Activated CD8-positive, alpha-beta memory T cell treated with anti-CD3 and anti-CD28 coated beads, Interleukin-2, amount 50 U/mL, for 24 hours (primary cell): Measurements from ENCODE around the gene COL25A1.

Source experiments
- DNase-seq: peaks from one replicate; pipeline ENCODE4 v3.0.0-alpha.2; 2020; ENCODE audit errors: extremely low read depth

The COL25A1 gene

DNA sequence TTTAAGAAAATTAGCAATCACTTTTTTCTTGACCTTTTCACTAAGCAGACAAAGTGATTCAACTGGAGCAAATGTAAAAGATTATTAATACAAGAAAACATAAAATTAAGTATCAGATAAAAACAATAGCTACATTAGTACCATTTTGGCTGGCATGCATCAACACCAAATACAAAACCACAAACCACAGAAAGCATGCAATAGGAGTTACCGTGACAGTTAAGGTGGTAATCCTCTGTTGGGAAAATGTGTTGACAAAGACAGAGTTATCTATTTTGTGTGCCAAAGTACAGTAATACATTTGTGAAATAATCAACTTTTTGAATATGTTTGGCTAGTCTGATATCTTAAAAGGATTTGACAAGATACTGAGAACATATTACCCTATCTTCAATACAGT, 449.8 kb downstream of the COL25A1 start:
- no peak for DNase-seq

DNA sequence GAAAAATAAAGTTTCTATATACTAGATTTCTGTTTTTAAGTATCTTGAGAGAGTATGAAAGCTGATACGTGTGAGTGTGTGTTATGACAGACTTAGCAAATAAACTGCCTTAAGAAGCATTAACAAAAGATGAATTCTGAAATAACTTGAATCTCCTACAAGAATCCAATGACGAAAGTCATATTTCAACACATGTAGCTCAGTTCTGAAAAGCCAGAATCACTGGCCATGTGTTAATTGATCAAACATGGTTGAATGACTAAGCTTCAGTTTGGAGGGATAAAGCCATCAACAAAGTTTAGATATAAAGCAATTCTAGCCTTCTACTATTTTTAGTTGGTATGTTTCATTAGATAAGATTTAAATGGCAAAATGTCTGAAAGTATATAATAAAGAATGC, 451.1 kb downstream of the COL25A1 start:
- DNase-seq: no peak

DNA sequence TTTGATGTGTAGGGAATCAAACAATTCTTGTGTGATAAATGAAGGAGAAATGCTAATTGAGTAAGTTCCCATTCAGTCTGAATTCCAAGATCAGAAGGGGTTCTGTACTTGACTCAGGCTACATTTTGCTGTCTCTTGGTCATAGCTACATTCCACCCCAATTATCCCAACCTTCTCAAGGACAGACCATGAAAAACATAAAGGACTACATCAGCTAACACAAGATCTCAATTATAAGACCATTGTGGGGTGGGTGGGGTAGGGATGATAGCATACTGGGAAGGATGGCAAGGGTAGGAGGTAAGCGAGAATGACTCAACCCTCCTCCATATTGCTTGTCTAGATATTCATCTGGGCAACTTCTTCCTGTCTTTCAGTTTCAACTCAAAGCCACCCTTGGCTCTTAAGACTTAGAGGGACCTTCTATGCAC, 452.2 kb downstream of the COL25A1 start:
- no peak for DNase-seq

DNA sequence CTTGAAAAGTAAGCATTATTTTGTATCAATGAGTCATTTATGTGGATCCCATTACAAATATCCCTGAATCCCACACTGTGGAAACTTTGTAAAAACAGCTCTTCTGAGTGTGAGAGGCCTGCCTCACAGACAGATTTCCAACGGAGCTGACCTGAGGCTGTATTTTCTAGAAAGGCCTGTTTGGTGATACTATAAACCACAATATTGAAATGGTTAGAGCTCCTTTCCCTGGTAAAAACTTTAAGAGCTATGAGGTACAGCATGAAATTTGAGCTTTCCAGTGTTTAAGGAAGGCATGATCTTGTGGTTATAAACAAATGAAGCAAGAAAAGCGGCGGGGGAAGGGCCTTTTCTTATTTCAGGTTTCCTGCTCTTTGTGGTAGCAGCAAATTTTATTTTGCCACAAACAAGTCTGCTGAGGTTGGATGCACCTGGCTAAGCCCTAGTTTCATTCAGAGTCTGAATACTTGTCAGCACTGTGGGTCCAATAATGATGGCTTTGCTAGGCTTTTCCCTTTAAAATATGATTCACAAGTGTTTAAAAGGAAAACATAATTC, 452.8 kb downstream of the COL25A1 start:
- DNase-seq: no peak

DNA sequence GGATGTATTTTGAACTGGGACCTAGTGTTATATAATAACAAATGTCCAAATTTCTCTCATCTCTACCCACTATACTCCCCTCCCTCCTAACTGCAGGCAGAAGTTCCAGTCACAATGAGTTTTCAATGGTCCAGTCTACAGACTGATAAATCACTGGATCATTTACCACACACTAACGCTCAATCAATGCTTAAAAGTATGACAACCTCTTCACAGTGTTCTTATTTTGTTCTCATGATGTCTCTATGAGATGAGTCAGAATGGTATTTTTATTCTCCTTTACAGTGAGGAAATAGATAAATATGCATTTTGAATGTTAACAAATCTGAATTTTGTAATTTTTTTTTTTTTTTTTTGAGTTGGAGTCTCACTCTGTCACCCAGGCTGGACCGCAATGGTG, 455.9 kb downstream of the COL25A1 start:
- no peak for DNase-seq

DNA sequence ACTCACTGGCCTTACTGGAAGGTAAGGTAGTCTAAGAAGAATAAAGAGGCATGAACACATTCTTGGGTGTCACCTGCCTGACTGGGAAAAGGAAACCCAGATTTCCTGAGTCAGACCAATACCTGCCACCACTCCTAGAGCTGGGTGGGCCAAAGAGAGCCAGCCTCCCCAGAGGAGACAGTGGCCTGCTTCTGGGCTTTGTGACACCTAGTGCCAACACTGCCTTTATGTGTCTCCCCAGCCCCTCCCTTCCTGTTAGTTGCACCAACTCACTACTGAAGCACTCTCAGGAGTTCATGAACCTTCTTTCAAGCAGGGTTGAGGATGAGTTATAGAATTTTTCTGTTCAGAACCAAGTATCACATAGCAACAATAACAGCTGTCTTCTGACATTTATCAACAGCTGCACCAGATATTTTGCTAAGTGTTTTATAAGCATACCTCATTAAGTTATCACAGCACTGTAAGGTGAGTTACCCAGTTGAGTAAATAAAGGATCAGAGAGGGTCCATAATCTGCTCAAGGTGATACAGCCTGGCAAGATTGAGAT, 462.0 kb downstream of the COL25A1 start:
- no peak for DNase-seq

DNA sequence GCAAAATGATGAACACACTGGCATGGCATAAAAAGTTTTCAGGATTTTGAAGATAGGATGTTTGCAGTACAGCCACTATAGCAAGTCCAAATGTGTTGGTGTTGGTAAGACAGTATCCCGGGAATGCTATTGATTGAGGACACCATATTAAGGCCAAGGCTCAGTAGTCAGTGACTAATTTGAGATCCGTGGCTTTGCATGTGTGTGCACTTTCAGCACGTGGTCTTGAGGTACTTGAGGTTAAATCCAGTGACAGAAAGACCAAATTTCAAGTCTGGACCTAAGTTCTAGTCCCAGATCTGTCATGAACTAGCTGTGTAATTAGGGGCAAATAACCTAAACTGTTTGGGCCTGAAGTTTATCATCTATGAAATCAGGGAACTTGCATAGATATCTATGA, 463.1 kb downstream of the COL25A1 start:
- no peak for DNase-seq

DNA sequence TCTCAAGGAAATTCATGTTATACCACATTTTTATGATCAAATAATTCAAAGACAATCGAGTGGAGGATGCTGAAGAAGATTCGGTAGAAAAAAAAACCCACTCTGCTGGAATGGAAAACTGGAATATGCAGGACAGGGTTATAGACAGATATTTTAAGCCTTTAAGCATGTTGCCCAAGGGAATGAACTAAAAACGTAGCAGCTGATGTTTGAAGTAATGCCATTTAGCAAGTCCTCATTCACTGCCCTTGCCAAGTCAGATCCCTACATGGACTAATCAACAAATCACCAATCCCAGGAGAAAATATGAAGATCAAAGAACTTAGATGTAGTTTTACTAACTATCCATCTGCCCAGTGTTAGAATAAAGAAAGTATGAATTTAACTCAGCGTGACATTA, 464.0 kb downstream of the COL25A1 start:
- DNase-seq: no peak

DNA sequence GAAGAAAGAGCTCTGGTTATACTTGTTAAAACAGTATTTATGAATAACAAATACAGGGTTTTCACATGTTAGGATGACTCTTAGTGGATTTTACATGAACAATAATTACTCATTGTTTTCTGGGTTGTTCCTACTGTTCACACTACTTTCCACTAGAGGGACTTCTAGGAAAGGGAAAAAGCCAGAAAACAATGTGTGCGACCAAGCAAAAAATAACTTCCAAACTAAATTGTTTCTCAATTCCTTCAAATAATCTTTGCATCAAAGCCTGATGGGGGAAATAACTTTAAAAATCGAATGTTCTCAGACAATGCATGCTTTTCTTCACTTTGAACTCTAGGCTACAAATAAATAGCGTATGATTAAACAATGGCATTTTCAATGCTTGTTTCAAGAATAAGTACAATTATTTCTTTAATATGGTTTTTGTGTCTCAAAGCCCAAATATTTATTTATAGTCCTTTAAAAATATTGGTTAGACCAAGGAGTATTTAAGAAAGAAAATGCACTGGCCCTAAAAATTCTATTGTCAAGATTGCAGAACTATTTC, 467.5 kb downstream of the COL25A1 start:
- no peak for DNase-seq

DNA sequence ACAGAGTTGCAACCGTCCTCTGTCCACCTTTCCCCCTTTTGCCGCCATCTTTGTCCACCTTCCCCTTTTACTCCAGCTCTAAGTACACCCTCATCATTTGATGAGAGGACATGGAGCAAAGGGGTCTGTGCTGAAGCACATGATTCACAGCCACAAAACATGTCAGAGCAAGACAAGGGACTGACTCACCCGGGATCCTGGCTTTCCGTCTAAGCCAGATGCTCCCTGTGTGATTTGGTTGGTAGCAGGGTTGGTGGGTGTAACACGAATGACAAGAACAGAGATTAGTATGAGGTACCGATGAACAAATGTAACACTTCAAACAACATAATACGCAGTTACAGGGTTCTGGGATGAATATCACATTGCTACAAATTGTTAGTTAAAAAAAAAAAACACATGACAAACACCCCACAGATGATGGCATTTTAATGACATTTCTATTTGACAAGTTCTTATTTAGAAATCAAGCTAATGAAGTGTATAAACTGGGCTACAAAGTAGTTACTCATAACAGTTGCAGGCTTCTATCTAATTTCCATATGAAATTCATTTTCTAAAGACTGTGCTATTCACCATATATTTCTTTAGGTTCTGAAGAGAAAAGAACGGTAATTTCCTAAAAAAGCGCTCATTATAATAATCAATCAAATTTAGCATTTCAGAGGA, 468.2 kb downstream of the COL25A1 start:
- no peak for DNase-seq

DNA sequence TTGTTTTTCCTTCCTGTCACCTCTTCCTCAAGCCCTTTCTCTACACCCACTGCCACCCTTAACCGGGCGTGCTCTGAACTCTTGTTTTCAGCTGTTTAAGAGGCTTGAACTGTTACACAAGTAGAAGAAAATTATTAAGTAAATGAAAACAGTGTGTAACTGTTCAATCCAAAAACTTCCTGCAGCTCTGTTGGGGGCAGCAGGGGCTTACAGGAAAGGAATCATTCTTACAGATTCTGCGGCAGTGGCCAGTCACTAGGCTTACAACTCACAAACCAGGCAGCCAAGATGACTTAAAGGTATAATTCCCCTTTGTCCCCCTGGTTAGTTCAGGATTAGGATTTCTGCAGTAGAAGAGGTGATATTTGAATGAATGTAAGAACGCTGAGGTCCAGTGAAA, 469.4 kb downstream of the COL25A1 start:
- DNase-seq: no peak

DNA sequence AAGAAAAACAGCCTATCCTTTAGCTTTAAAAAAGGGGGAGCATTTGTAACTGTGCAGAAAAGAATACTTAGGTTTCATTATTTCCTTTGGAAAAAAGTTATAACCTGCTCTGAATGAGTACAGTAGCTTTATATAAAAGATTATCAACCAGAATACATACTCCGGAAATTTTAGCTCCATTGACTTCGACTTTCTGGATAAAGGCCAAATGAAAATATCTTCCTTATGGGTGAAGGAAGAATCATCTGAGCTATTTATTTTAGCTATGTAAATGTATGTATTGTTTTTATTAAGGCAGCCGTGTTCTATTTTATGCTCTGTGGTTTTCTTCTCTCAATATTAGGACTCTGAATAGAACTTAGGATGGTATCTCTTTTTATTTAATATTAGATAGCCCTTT, 470.6 kb downstream of the COL25A1 start:
- DNase-seq: no peak

DNA sequence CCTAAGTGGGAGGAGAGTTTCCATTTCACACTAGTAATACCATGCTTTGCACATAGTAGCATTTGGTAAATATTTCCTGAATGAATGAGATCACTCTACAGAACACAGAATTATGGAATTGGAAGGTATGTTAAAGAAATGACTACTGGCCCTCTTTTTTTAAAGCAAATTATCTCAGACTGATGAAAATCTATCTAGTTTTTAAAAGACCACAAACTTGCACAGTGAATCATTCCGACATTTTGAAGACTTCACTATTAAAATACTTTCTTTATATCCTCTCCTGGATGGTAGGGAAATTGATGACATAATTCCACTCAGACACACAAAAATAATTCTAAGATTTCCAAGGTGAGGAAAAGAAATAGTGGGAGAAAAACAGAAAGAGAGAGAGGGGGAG, 471.2 kb downstream of the COL25A1 start:
- DNase-seq: no peak

DNA sequence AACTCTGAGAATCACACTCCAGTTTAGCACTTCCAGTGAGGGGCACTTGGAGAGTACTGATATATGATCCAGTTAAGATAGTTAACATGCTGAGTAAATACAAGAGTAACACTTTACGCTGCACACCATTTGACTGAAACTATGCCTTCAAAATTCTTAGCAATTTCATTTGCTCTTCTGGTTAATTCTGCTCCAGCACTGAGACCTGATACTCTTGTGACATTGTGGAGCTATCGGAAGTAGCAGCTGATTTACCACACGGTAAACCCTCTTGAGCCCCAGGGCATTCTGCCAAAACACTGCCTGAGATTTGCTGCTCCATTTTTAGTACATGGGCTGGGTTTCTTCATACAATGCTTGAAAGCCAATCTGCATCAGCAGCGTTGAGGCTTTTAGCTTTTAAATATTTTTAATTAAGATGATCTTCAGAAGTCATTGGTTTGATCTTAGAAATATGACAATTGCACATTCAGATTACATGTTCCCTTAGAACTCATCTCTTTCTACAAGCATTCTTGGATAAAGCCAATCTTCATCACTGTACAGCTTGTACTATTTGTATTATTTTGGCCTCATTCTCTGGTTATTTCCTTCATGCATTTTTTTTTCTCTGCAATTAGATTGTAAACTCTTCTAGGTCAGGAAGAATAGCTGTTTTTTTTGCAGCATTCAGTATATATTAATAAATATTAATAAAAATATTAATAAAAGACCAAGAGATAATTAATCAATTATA, 471.8 kb downstream of the COL25A1 start:
- no peak for DNase-seq

DNA sequence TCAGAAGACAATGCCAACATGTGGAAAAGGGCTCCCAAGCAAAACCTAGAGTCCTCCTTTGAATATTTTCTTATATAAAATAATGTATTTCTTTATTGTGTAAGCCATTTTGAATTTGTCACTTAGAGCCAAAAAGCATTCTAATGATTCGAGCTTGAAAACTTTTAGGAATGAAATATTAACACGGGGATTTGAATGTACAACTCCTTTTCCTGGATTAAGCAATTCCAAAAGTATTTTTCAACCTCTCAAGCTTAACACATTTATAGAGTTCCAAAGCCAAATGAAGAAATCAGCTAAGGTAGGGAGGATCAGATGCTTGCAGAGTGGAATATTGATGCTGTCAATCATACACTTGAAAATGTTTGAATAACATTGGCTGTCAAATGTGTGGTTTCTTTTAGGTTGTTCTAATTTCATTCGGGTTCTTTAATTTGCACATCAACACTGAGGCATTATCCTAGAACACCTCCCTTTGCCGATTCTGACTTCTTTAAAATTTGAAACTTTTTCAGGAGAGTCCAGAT, 472.4 kb downstream of the COL25A1 start:
- DNase-seq: no peak

DNA sequence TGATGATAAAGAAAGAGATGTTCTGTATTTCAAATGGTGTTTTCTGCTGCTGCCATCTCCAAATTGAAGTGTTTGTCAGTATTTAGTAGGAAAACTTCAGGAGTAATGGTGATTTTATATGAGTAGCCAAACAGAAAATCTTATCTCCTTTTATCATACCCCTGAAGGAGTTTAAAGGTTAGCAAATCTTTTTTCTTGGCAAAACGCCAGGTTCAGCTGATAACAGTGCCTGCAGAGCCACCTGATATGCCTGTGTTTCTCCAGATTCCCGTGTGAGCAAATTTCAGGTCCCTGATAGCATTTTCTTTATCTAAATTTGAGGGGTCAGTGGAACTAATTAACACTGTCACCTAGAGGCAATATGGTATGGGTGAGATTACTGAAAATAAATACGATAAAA, 473.8 kb downstream of the COL25A1 start:
- DNase-seq: no peak

DNA sequence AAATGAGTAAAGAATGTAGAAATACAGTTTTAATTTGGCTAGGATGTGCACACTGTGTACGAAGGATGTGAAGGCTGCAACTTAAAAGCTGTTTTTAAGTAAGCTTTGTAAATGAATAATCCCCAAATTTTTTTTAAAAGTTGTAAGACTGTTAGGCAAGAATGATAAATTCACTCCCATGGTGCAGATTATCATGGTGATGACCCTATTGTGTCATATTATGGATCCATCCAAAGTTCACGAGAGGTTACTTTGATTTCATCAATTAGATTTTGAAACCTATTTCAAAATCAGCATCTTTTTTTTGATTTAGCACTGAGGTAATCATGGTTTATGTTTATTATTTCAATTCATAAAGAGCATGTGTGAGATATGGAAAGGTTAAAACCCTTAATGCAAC, 476.7 kb downstream of the COL25A1 start:
- no peak for DNase-seq

DNA sequence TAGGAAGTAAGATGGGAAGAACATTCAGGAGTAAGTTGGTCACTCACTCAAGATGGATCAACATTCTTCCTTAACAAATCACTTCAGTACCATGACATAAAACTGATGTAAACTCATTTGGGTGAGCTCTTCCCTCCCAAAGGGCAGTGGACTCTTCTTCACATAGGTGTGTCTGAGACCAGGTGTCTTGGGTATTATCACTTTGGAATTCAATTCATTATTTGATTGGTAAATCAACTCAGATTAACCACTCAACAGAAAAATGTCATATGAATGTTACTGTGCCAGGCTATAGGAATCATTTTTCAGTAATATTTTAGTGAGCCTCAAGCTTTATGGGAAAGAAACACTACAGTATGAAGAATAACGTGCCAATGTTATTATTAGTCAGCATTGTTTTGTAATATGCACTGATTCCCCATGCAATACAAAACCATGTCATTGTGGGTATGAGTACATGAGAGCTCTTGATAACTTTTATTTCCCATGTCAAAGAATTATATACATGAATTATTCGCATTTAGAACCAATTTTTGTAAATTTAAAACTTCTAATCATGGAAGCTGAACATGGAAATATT, 481.0 kb downstream of the COL25A1 start:
- DNase-seq: no peak

DNA sequence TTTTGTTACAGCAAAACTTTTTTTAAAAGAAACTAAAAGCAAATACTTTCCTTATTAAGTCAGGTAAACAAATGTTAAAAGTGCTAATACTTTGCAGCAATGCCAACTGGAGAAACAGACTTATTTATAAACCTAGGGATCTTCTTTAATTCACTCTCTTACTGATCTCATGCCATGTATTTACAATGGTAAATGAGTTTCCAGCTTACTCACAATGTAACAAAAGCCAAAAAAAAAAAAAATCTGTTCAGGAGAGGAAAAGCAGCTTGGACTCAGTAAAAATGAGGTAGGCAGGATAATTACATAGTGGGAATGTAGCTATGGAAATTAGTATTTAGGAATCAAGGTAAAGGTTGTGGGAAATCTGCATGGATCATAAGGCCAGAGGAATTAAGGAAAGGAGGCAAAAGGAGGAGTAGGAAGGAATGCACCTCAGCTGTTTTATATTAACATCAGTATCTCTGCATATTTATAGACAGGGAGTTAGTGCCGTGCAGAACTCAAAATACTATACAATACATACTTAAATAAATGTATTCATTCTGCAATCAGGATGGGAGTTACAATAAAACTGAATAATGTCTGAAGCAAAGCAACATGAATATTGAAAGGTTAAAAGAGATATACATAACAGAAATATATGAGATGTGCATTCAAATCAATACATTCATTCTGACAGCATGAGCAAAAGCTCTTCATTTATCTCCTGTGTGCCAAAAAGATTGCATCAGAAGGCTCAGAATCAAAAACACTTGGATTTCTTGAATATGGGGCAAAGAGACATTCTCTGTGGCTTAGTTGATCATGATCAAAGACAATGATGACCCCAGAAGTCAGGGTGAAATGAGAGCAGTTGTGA, 481.7 kb downstream of the COL25A1 start:
- no peak for DNase-seq

DNA sequence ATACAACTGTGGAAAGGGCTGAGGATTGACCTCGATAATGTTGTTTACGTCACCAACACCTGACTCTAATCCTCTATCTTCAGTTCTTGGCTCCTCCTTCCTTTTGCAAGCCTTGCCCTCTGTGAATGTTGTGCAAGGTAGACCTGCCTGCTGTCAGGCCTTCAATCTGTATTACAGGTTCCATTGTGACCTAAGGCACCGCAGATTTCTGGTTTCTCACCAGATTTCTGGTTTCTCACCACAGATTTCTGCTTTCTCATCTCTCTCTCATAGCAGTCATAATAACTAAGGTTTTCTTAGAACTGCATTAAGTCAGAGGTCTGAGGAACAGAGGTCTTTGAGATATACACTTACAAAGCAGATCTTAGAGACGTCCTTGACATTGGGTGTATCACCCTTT, 488.1 kb downstream of the COL25A1 start:
- no peak for DNase-seq

DNA sequence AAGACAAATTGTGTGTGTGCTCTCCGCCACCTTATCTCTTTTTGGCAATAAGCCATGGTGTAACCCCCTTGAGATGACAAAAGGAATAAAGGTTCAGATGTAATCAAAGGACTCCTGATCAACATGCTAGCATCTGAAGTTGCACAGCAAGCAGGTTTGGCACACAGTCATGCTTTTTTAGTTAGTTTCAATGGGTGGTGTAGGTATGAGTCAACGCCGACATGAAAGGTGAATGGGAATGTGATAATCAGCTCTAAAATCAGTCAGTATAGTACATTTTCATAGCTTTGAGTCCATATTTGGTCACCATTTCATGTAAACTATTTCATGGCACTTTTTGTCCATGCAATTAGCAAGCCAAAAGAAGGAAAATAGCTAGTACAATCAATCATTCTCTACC, 489.2 kb downstream of the COL25A1 start:
- DNase-seq: no peak
